MM.1S (cell line): ENCODE data around the gene CBFA2T3.

Source experiments
- DNase-seq: peaks from one replicate; pipeline ENCODE4 v3.0.0-alpha.2; 2015
- H2AFZ ChIP-seq: fragments of 300-600 bp; sonication (generic); 2 replicates; pipeline ENCODE4 v1.6.0; 2016; ENCODE audit warnings: antibody characterized with exemption, low read length
- H3F3A ChIP-seq: fragments of 300-600 bp; sonication (generic); 2 replicates; pipeline ENCODE4 v1.6.1; 2016; ENCODE audit warnings: mild to moderate bottlenecking, antibody characterized with exemption, low read length, moderate library complexity, mixed read lengths; ENCODE audit not compliant: insufficient read depth
- H3K27ac ChIP-seq: fragments of 300-600 bp; sonication (generic); 2 replicates; pipeline ENCODE4 v1.5.1; 2016; ENCODE audit warnings: mild to moderate bottlenecking, low read length
- H3K27me3 ChIP-seq: fragments of 300-600 bp; sonication (generic); replicated peaks from 2 replicates; pipeline ENCODE4 v1.6.0; 2016; ENCODE audit warnings: low read length; ENCODE audit not compliant: insufficient read depth
- H3K36me3 ChIP-seq: fragments of 300-600 bp; sonication (generic); replicated peaks from 2 replicates; pipeline ENCODE4 v1.6.1; 2016; ENCODE audit warnings: mild to moderate bottlenecking, low read length, mixed read lengths; ENCODE audit not compliant: insufficient read depth
- H3K4me1 ChIP-seq: fragments of 300-600 bp; sonication (generic); 2 replicates; pipeline ENCODE4 v1.6.1; 2016; ENCODE audit warnings: low read length, mixed read lengths
- H3K4me2 ChIP-seq: fragments of 300-600 bp; sonication (generic); 2 replicates; pipeline ENCODE4 v1.6.0; 2016; ENCODE audit warnings: low read depth, low read length
- H3K4me3 ChIP-seq: fragments of 300-600 bp; sonication (generic); 2 replicates; pipeline ENCODE4 v1.5.1; 2016; ENCODE audit warnings: low read length, mixed read lengths
- H3K79me2 ChIP-seq: fragments of 300-600 bp; sonication (generic); 2 replicates; pipeline ENCODE4 v1.6.1; 2016; ENCODE audit warnings: mixed run types, low read length, mixed read lengths
- H3K9ac ChIP-seq: fragments of 300-600 bp; sonication (generic); 2 replicates; pipeline ENCODE4 v1.6.1; 2016; ENCODE audit warnings: low read length, mixed read lengths
- H3K9me2 ChIP-seq: fragments of 300-600 bp; sonication (generic); replicated peaks from 2 replicates; pipeline ENCODE4 v1.6.1; 2016; ENCODE audit warnings: mild to moderate bottlenecking, low read length, mixed read lengths; ENCODE audit not compliant: insufficient read depth
- H3K9me3 ChIP-seq: fragments of 300-600 bp; sonication (generic); replicated peaks from 2 replicates; pipeline ENCODE4 v1.6.1; 2016; ENCODE audit warnings: mild to moderate bottlenecking, low read length, mixed read lengths; ENCODE audit not compliant: insufficient read depth
- H4K20me1 ChIP-seq: fragments of 300-600 bp; sonication (generic); 2 replicates; pipeline ENCODE4 v1.6.1; 2016; ENCODE audit warnings: mild to moderate bottlenecking, low read length, moderate library complexity, mixed read lengths; ENCODE audit not compliant: insufficient read depth
- EZH2 ChIP-seq: fragments of 300-600 bp; sonication (generic); optimal IDR thresholded peaks from 2 replicates; pipeline ENCODE3; 2017; ENCODE audit warnings: low read depth, mild to moderate bottlenecking, antibody characterized with exemption, low read length, mixed read lengths
- EZH2phosphoT487 ChIP-seq: fragments of 300-600 bp; sonication (generic); IDR thresholded peaks from 2 replicates; pipeline ENCODE4 v1.6.1; 2018; ENCODE audit warnings: antibody characterized with exemption, low read length
- TF ChIP-seq, protein P1 (sequence below): fragments of 300-600 bp; sonication (generic); IDR thresholded peaks from 2 replicates; pipeline ENCODE4 v1.5.1; 2016; ENCODE audit warnings: antibody characterized with exemption, low read length, mixed read lengths

Gene CBFA2T3

DNA sequence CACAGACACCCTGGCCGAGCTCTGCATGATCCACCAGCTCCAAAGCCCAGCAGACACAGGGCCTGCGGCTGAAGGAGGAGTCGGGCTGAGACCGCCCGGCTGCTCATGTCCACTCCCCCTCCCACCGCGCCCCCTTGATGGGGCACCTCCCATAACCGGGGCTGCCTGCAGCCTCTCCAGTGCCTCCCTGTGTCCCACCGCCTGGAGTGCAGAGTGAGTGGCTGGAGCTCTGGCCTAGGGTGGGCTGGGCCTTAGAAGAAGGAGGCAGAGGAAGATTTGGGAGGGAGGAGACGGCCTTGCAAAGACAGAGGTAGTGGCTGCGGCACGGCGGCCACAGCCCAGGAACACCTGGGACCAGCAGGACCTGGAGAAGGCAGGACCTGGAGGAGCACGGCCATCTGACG, 4.0 kb downstream of the CBFA2T3 start:
- no peak for DNase-seq
- TF ChIP-seq EZH2phosphoT487 (no peak), EZH2 (no peak)
- TF ChIP-seq, protein P1, sequence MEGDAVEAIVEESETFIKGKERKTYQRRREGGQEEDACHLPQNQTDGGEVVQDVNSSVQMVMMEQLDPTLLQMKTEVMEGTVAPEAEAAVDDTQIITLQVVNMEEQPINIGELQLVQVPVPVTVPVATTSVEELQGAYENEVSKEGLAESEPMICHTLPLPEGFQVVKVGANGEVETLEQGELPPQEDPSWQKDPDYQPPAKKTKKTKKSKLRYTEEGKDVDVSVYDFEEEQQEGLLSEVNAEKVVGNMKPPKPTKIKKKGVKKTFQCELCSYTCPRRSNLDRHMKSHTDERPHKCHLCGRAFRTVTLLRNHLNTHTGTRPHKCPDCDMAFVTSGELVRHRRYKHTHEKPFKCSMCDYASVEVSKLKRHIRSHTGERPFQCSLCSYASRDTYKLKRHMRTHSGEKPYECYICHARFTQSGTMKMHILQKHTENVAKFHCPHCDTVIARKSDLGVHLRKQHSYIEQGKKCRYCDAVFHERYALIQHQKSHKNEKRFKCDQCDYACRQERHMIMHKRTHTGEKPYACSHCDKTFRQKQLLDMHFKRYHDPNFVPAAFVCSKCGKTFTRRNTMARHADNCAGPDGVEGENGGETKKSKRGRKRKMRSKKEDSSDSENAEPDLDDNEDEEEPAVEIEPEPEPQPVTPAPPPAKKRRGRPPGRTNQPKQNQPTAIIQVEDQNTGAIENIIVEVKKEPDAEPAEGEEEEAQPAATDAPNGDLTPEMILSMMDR: no peak
- Histone ChIP-seq H2AFZ (no peak overlapping the region), H3K4me1 (peaks cover 20% of the 10 kb centered on the region), H3K79me2 (peaks cover 81% of the 10 kb centered on the region), H3K36me3 (no peaks in the 10 kb centered on the region), H3K9ac (no peak overlapping the region), H3K27me3 (no peaks in the 10 kb centered on the region), H3K4me2 (no peak overlapping the region), H4K20me1 (no peaks in the 10 kb centered on the region), H3K9me2 (no peaks in the 10 kb centered on the region), H3K4me3 (no peak overlapping the region), H3K9me3 (no peaks in the 10 kb centered on the region), H3K27ac (no peak overlapping the region), H3F3A (peaks cover 29% of the 10 kb centered on the region)

DNA sequence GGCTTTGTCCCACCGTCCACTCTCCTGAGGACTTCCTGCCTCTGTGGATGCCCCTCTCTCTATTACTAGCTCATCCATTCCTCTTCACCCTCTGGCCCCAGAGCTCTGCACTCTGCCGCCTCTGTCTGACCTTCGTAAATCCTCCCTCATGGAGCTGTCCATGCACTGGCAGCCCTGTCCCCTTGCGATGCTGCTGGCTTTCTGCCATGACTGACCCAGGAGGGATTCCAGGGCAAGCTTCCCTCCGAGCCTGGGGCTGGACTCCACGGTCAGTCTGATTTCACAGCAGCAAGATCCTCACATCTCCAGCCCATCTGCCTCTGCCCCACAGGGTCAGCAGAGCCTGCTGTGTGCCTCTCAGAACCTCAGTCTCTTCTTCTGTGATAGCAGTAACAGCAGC, 4.7 kb downstream of the CBFA2T3 start:
- no peak overlapping the region for H2AFZ ChIP-seq
- H3K4me1 ChIP-seq: peaks cover 26% of the 10 kb centered on the region
- H3K79me2 ChIP-seq: peaks cover 81% of the 10 kb centered on the region
- TF ChIP-seq, protein P1: no peak
- TF ChIP-seq EZH2: no peak
- no peak for TF ChIP-seq EZH2phosphoT487
- no peak for DNase-seq
- H3K36me3 ChIP-seq: no peaks in the 10 kb centered on the region
- H3F3A ChIP-seq: peaks cover 22% of the 10 kb centered on the region
- no peaks in the 10 kb centered on the region for H3K9me3 ChIP-seq
- no peaks in the 10 kb centered on the region for H4K20me1 ChIP-seq
- no peak overlapping the region for H3K9ac ChIP-seq
- H3K27me3 ChIP-seq: no peaks in the 10 kb centered on the region
- H3K9me2 ChIP-seq: no peaks in the 10 kb centered on the region
- H3K27ac ChIP-seq: no peak overlapping the region; the same call in 1 of the 2 replicates
- H3K4me2 ChIP-seq: no peak overlapping the region
- H3K4me3 ChIP-seq: no peak overlapping the region

DNA sequence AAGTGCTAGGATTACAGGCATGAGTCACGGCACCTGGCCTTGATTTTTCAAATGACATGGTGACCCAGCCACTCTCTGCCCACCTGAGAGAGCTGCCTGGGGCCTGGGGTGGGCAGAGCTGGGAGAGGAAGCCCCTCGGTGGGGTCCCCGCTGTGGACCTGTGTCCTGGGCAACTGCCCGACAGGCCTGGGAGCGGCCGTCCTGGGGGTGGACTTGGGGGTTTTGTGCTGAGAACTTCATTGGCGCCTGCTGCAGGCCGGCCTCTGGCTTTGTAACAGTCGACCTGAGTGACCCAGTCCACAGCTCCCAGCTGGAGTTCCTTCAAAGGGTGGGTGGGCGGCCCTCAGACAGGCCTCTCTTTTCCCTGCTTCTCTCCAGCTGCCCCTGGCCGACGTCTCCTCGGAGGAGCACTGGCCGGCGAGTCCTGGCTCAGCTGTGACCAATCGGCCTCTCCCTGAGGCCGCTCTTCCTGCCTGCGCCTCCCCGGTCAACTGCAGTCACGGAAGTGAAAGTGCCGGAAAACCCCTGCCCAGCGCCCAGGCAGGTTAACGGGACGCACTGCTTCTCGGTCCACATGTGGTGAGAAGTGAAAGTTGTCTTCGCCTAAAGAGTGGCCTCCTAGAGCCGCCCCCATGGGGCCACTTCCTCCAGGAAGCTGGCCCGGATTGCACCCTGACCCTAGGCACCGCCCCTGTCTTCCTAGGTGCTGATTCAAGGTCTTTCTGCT, 5.5 kb downstream of the CBFA2T3 start:
- Histone ChIP-seq H3K27ac (no peak overlapping the region), H3K4me1 (peaks cover 30% of the 10 kb centered on the region), H3F3A (peaks cover 21% of the 10 kb centered on the region), H3K9ac (no peak overlapping the region), H4K20me1 (no peaks in the 10 kb centered on the region), H3K36me3 (no peaks in the 10 kb centered on the region), H2AFZ (no peak overlapping the region), H3K4me3 (no peak overlapping the region), H3K79me2 (peaks cover 81% of the 10 kb centered on the region), H3K9me2 (no peaks in the 10 kb centered on the region), H3K4me2 (no peak overlapping the region), H3K27me3 (no peaks in the 10 kb centered on the region), H3K9me3 (no peaks in the 10 kb centered on the region)
- DNase-seq: no peak
- no peak for TF ChIP-seq EZH2phosphoT487
- TF ChIP-seq, protein P1: no peak
- no peak for TF ChIP-seq EZH2
